Stomach (tissue), 9 donors: Measurements from ENCODE around the gene SEBOX. TPM values are rescaled to one million over a fixed set of nuclear protein-coding genes. Genes with fewer than 3 reads are reported as not detected.

Experiments used
- DNase-seq, 2 donors: peaks; one replicate each; pipeline versions ENCODE4 v3.0.0 to v3.0.0-alpha.2; 2013 to 2019
- H3K27ac ChIP-seq, 5 donors: fragments of 200-600 bp in 4 of 5; sonication (generic) in 4 of 5; one replicate each; pipeline ENCODE4 v1.5.1; 2013 to 2019; ENCODE audit warnings: mild to moderate bottlenecking in 1 of 5, moderate library complexity in 1 of 5
- H3K27me3 ChIP-seq, 3 donors: fragments of 200-600 bp; sonication (generic); one replicate each; pipeline ENCODE4 v1.5.1; 2017 to 2019; ENCODE audit warnings: mixed run types in 1 of 3
- H3K36me3 ChIP-seq, 4 donors: fragments of 200-600 bp; sonication (generic); 1 replicate in 3 of 4; 2 replicates in 1 of 4; pipeline ENCODE4 v1.5.1; 2016 to 2019
- H3K4me1 ChIP-seq, 4 donors: fragments of 200-600 bp; sonication (generic); one replicate each; pipeline ENCODE4 v1.5.1; 2016 to 2019
- H3K4me3 ChIP-seq, 4 donors: fragments of 200-600 bp; sonication (generic) in 3 of 4; one replicate each; pipeline ENCODE4 v1.5.1; 2016 to 2019; ENCODE audit warnings: mild to moderate bottlenecking in 1 of 4
- H3K9me3 ChIP-seq, 4 donors: fragments of 200-600 bp; sonication (generic); one replicate each; pipeline ENCODE4 v1.5.1; 2016 to 2019
- CTCF ChIP-seq, 7 experiments: fragments of 450-650 bp in 4 of 7; fragments of 200-600 bp in 3 of 7; sonication (generic) in 3 of 7; IDR thresholded peaks; one replicate each; pipeline ENCODE4 v1.5.1; 2016 to 2019; ENCODE audit warnings: antibody characterized with exemption in 7 of 7, control low read depth in 2 of 7, mild to moderate bottlenecking in 1 of 7
- EP300 ChIP-seq: sonication (generic); formaldehyde crosslinking; IDR thresholded peaks from one replicate; pipeline ENCODE4 v1.6.1; 2017; ENCODE audit warnings: antibody characterized with exemption
- POLR2A ChIP-seq, 4 donors: fragments of 450-650 bp; IDR thresholded peaks; one replicate each; pipeline ENCODE4 v1.6.1; 2016; ENCODE audit warnings: antibody characterized with exemption in 4 of 4, control low read depth in 2 of 4, mild to moderate bottlenecking in 1 of 4, moderate library complexity in 1 of 4
- POLR2AphosphoS5 ChIP-seq, 3 donors: sonication (generic); formaldehyde crosslinking; IDR thresholded peaks; one replicate each; pipeline ENCODE4 v1.6.1; 2016; ENCODE audit warnings: antibody characterized with exemption in 3 of 3
- WGBS, 5 donors: extraction: QIAGEN DNeasy Blood & Tissue Kit in 3 of 5; methylation state at CpG; one replicate each; pipeline versions ENCODE4 v1.1.5 to v1.1.7; 2013 to 2018; 5-methylcytosine and 5-hydroxymethylcytosine counted together
- intact Hi-C: fragments of 100-400 bp; cut with DNase I; formaldehyde crosslinking; loops from one replicate; pipeline ENCODE4 v1.15.1; 2023; ENCODE audit warnings: low total_unique reads
- polyA plus RNA-seq, 3 donors: library from polyadenylated mRNA; stranded (reverse); fragments of 200-250 nt; gene quantifications; one replicate each; pipeline ENCODE4 v1.2.3, GENCODE V29; 2013
- total RNA-seq, 5 donors: library from RNA; depleted of rRNA; stranded (reverse); fragments of >200 nt; gene quantifications; one replicate each; pipeline versions ENCODE4 v1.1.0 to v1.2.3, GENCODE V29; 2014 to 2016
- donor health status: healthy with polysubstance abuse.
- donor health status: Bipolar disorder and iron deficiency.
- donor health status: healthy.

Gene SEBOX
- total and polyA plus RNA-seq, 8 donors = not detected

GRCh38 chr17:28335959-28336871 lies 28.8 kb downstream of the SEBOX start:
- WGBS, 5 donors = 3 to 7% (median 3%) methylated on average over 25 to 29 of the region's 29 CpGs
- peak; percentile 68 to 93 for DNase-seq
- intact Hi-C loops = no loop called here

GRCh38 chr17:28335201-28335958 lies 29.6 kb downstream of the SEBOX start, which contains the start of the genes IFT20 and TNFAIP1:
IFT20 (minus strand) TSS chr17:28335472; CDS start chr17:28331985, 3,487 bp downstream.
TNFAIP1 (plus strand) TSS chr17:28335761; CDS start chr17:28339522, 3,761 bp downstream.
- no peaks in the 10 kb centered on the region for H3K9me3 ChIP-seq
- peaks cover 15 to 31% (median 30%) of the 10 kb centered on the region in 4 donors for H3K36me3 ChIP-seq
- peaks cover 39 to 73% (median 57%) of the 10 kb centered on the region in 4 donors for H3K4me1 ChIP-seq
- no peaks in the 10 kb centered on the region for H3K27me3 ChIP-seq
- peak within 1 kb of the TSS; percentile 92 to 97 (median 94) for H3K27ac ChIP-seq
- DNase-seq = peak; percentile 98 to 100
- TF ChIP-seq EP300 (no peak), POLR2A (IDR thresholded peaks at IDR 0.05) (peak in 2 of 4 donors; percentile 91), POLR2AphosphoS5 (IDR thresholded peaks at IDR 0.05) (peak; percentile 82 to 99 (median 98))
- peak within 1 kb of the TSS; percentile 68 to 96 (median 86) for H3K4me3 ChIP-seq
- 0 to 2% (median 1%) methylated on average over 24 to 62 of the region's 62 CpGs for WGBS, 5 donors
- intact Hi-C loops = no loop called here

More at GRCh38 chr17:28335959-28336871, 28.8 kb downstream of the SEBOX start:
- peak overlapping the region; percentile 92 to 97 (median 94) for H3K27ac ChIP-seq
- no peak for TF ChIP-seq CTCF (IDR thresholded peaks at IDR 0.05)
- peak; percentile 53 to 82 (median 77) for TF ChIP-seq POLR2AphosphoS5 (IDR thresholded peaks at IDR 0.05)
- peak in 1 of 4 donors; percentile 58 for TF ChIP-seq POLR2A (IDR thresholded peaks at IDR 0.05)
- no peaks in the 10 kb centered on the region for H3K9me3 ChIP-seq
- peaks cover 18 to 31% (median 30%) of the 10 kb centered on the region in 4 donors for H3K36me3 ChIP-seq
- peak overlapping the region; percentile 68 to 96 (median 86) for H3K4me3 ChIP-seq
- H3K27me3 ChIP-seq = no peaks in the 10 kb centered on the region
- peaks cover 39 to 73% (median 57%) of the 10 kb centered on the region in 4 donors for H3K4me1 ChIP-seq

- Histone ChIP-seq H3K27ac (peak overlapping the region; percentile 92 to 97 (median 94)), H3K4me3 (peak overlapping the region; percentile 68 to 96 (median 86)), H3K27me3 (no peaks in the 10 kb centered on the region), H3K4me1 (peaks cover 39 to 69% (median 57%) of the 10 kb centered on the region in 4 donors), H3K36me3 (peaks cover 9 to 31% (median 30%) of the 10 kb centered on the region in 4 donors), H3K9me3 (no peaks in the 10 kb centered on the region)
- 5 to 16% (median 6%) methylated on average over 9 to 18 of the region's 18 CpGs for WGBS, 5 donors
- intact Hi-C loops = no loop called here
- TF ChIP-seq POLR2AphosphoS5 (IDR thresholded peaks at IDR 0.05) (no peak), EP300 (no peak), CTCF (IDR thresholded peaks at IDR 0.05) (no peak), POLR2A (IDR thresholded peaks at IDR 0.05) (no peak)
- DNase-seq = peak in 1 of 2 donors; percentile 34
Measured at GRCh38 chr17:28334666-28335200, 30.3 kb downstream of the SEBOX start.

GRCh38 chr17:28334171-28334570 lies 30.8 kb downstream of the SEBOX start:
- Histone ChIP-seq H3K27me3 (no peaks in the 10 kb centered on the region), H3K9me3 (no peaks in the 10 kb centered on the region), H3K4me3 (peak overlapping the region; percentile 68 to 96 (median 86)), H3K36me3 (peaks cover 14 to 31% (median 30%) of the 10 kb centered on the region in 4 donors), H3K27ac (peak overlapping the region; percentile 23 to 97 (median 94)), H3K4me1 (peaks cover 39 to 63% (median 56%) of the 10 kb centered on the region in 4 donors)
- WGBS, 5 donors = 28 to 50% (median 37%) methylated on average over 6 of the region's 6 CpGs
- intact Hi-C loops = no loop called here
- no peak for DNase-seq
- TF ChIP-seq CTCF (IDR thresholded peaks at IDR 0.05) = no peak
- no peak for TF ChIP-seq EP300
- TF ChIP-seq POLR2A (IDR thresholded peaks at IDR 0.05) = no peak
- TF ChIP-seq POLR2AphosphoS5 (IDR thresholded peaks at IDR 0.05) = no peak
